GM18861 (cell line): ENCODE results near the gene NEUROD2.

ENCODE experiments used
- ATAC-seq: cut with Tn5 transposase; IDR thresholded peaks from one replicate; pipeline ENCODE4 v1.9.1; 2021; ENCODE audit not compliant: unreplicated experiment

NEUROD2 gene

DNA sequence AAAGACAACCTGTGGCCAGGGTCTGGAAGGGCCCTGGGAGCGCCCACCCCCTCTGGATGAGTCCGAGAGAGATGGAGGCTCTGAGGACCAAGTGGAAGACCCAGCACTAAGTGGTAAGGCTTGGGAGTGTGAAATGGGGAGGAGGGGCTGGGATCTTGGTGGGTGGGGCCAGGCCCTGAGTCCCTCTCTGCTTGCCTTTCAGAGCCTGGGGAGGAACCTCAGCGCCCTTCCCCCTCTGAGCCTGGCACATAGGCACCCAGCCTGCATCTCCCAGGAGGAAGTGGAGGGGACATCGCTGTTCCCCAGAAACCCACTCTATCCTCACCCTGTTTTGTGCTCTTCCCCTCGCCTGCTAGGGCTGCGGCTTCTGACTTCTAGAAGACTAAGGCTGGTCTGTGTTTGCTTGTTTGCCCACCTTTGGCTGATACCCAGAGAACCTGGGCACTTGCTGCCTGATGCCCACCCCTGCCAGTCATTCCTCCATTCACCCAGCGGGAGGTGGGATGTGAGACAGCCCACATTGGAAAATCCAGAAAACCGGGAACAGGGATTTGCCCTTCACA, 28.0 kb upstream of the NEUROD2 start:
- ATAC-seq = no peak

DNA sequence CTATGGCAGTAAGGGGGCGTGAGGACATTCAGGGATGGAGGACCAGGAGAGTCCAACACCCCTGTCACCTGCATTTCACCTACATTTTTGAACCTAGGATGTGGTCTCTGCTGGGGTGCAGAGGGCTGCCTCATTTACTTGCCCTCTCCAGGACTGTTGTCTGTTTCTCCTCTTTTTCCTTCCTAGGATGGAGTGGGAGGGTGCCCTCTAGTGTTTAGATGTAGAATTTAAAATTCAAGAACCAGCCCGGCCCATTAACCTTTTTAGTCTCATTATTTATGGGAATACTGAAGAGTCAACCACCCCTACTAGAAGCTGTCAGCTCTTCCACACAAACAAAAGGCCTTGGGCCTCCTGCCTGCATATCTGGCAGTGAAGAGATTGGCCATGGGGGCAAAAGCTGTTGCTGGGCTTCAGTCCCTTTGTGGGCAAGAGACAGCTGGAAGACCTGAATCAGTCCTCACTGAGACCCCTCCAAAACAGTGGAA, 26.7 kb upstream of the NEUROD2 start:
- no peak for ATAC-seq

- no peak for ATAC-seq
Measured at GRCh38 chr17:39633570-39634183, 26.0 kb upstream of the NEUROD2 start.

GRCh38 chr17:39632153-39632941, 24.6 kb upstream of the NEUROD2 start:
- no peak for ATAC-seq

DNA sequence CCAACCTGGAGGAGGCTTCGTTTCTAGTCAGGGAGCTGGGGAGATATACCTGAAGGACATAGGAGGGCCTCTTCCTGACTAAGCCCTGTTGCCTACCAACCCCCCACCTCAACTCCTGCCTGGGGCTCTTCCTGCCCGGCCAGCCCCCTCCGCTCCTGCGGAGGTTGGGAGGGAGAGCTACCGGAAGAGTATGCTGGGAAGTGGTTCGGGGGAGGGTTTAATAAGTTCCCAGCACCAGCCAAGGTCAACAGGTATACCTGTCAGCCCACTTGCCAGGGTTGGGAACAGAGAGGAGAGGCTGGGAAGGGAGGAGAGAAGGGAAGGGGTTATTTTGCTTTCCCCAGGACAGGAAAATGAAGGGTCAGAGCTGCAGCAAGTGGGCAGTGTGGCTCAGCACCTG, 23.7 kb upstream of the NEUROD2 start:
- no peak for ATAC-seq

GRCh38 chr17:39629898-39630297, 22.2 kb upstream of the NEUROD2 start:
- no peak for ATAC-seq

GRCh38 chr17:39629494-39629880, 21.8 kb upstream of the NEUROD2 start:
- no peak for ATAC-seq

- no peak for ATAC-seq
Measured at GRCh38 chr17:39628655-39629493, 21.2 kb upstream of the NEUROD2 start.

- ATAC-seq = no peak
Measured at GRCh38 chr17:39627712-39628516, 20.2 kb upstream of the NEUROD2 start.

DNA sequence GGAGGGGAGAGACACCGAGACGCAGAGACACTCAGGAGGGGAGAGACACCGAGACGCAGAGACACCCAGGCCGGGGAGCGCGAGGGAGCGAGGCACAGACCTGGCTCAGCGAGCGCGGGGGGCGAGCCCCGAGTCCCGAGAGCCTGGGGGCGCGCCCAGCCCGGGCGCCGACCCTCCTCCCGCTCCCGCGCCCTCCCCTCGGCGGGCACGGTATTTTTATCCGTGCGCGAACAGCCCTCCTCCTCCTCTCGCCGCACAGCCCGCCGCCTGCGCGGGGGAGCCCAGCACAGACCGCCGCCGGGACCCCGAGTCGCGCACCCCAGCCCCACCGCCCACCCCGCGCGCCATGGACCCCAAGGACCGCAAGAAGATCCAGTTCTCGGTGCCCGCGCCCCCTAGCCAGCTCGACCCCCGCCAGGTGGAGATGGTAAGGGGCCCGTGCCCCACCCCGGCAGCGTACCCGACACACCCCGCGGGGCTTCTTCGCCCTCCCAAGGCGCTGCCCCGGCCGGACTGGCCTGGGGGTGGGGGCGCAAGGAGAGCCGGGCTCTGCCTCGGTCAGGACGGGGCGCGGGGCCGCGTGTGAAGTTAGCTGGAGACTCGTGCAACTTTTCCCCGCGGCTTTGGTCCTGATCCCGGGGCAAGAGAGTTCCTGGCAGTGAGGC, 19.5 kb upstream of the NEUROD2 start:
- no peak for ATAC-seq

- no peak for ATAC-seq
Measured at GRCh38 chr17:39626171-39627046, 18.7 kb upstream of the NEUROD2 start, which contains the start of gene PPP1R1B. TSS of gene PPP1R1B (plus strand) at chr17:39626952. CDS start at chr17:39627393, 441 bp downstream.

DNA sequence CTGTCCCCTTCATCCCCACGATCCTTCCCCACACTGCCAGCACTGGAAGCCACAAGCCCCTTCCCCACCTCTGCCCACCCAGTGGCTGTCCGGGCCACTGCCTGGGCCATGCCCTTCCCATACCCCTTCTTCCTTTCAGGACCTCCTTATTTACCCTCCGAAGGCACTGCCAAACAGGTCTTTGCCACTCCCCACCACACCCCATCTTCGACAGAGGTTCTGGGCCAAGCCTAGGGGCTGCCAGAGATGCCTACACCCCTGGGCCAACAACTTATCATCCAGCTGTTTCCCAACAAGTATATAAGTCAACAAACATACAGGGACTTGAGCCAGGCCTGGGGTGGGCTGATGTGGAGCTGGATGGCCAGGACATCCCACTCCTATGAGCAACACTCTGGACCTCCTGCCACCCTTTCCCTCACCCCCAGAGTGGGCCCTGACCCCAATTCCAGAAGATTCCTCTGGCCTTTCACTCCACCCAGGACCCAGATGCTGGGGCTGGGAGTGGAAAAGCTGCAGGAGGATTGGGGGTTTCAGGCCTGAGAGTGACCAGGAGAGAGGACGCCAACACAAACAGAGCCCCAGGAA, 17.6 kb upstream of the NEUROD2 start:
- ATAC-seq = no peak

- ATAC-seq = no peak
Measured at GRCh38 chr17:39624313-39624712, 16.6 kb upstream of the NEUROD2 start.

- ATAC-seq = no peak
Measured at GRCh38 chr17:39623356-39623950, 15.7 kb upstream of the NEUROD2 start.

GRCh38 chr17:39622380-39623006, 14.8 kb upstream of the NEUROD2 start:
- ATAC-seq = peak; percentile 34

- ATAC-seq = peak; percentile 33
Measured at GRCh38 chr17:39621523-39622379, 14.0 kb upstream of the NEUROD2 start.

GRCh38 chr17:39619786-39620101, 12.0 kb upstream of the NEUROD2 start:
- ATAC-seq = no peak
